ENCODE measurements around the gene C1R. TPM values are rescaled to one million over a fixed set of nuclear protein-coding genes. Genes with fewer than 3 reads are reported as not detected.

The C1R gene
- total and polyA plus RNA-seq, 2 of the 8 experiments (the other 6 are each of a cell fraction or from before 2014, with no cell fraction given): 6.9 to 16.3 TPM

DNA sequence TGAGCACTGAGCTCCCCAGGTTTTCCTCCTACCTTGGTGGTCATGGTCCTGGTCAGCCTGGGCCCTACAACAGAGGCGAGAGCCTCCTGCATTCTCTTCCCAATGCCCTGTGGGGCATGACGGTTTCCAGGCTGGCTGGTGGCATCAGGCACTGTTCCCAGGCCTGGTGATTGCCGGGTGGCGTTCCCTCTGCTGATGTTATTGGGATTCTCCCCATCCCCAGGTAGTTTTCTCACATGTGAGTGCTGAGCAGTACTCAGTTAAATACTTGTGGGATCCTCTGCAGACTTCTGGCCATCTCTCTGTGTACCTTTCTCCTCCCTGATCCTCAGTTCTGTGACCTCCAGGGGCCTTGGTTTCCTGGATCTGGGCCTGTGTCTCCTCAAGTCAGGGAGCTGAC, 15.8 kb downstream of the C1R start (continued):
- TF ChIP-seq, protein P1, sequence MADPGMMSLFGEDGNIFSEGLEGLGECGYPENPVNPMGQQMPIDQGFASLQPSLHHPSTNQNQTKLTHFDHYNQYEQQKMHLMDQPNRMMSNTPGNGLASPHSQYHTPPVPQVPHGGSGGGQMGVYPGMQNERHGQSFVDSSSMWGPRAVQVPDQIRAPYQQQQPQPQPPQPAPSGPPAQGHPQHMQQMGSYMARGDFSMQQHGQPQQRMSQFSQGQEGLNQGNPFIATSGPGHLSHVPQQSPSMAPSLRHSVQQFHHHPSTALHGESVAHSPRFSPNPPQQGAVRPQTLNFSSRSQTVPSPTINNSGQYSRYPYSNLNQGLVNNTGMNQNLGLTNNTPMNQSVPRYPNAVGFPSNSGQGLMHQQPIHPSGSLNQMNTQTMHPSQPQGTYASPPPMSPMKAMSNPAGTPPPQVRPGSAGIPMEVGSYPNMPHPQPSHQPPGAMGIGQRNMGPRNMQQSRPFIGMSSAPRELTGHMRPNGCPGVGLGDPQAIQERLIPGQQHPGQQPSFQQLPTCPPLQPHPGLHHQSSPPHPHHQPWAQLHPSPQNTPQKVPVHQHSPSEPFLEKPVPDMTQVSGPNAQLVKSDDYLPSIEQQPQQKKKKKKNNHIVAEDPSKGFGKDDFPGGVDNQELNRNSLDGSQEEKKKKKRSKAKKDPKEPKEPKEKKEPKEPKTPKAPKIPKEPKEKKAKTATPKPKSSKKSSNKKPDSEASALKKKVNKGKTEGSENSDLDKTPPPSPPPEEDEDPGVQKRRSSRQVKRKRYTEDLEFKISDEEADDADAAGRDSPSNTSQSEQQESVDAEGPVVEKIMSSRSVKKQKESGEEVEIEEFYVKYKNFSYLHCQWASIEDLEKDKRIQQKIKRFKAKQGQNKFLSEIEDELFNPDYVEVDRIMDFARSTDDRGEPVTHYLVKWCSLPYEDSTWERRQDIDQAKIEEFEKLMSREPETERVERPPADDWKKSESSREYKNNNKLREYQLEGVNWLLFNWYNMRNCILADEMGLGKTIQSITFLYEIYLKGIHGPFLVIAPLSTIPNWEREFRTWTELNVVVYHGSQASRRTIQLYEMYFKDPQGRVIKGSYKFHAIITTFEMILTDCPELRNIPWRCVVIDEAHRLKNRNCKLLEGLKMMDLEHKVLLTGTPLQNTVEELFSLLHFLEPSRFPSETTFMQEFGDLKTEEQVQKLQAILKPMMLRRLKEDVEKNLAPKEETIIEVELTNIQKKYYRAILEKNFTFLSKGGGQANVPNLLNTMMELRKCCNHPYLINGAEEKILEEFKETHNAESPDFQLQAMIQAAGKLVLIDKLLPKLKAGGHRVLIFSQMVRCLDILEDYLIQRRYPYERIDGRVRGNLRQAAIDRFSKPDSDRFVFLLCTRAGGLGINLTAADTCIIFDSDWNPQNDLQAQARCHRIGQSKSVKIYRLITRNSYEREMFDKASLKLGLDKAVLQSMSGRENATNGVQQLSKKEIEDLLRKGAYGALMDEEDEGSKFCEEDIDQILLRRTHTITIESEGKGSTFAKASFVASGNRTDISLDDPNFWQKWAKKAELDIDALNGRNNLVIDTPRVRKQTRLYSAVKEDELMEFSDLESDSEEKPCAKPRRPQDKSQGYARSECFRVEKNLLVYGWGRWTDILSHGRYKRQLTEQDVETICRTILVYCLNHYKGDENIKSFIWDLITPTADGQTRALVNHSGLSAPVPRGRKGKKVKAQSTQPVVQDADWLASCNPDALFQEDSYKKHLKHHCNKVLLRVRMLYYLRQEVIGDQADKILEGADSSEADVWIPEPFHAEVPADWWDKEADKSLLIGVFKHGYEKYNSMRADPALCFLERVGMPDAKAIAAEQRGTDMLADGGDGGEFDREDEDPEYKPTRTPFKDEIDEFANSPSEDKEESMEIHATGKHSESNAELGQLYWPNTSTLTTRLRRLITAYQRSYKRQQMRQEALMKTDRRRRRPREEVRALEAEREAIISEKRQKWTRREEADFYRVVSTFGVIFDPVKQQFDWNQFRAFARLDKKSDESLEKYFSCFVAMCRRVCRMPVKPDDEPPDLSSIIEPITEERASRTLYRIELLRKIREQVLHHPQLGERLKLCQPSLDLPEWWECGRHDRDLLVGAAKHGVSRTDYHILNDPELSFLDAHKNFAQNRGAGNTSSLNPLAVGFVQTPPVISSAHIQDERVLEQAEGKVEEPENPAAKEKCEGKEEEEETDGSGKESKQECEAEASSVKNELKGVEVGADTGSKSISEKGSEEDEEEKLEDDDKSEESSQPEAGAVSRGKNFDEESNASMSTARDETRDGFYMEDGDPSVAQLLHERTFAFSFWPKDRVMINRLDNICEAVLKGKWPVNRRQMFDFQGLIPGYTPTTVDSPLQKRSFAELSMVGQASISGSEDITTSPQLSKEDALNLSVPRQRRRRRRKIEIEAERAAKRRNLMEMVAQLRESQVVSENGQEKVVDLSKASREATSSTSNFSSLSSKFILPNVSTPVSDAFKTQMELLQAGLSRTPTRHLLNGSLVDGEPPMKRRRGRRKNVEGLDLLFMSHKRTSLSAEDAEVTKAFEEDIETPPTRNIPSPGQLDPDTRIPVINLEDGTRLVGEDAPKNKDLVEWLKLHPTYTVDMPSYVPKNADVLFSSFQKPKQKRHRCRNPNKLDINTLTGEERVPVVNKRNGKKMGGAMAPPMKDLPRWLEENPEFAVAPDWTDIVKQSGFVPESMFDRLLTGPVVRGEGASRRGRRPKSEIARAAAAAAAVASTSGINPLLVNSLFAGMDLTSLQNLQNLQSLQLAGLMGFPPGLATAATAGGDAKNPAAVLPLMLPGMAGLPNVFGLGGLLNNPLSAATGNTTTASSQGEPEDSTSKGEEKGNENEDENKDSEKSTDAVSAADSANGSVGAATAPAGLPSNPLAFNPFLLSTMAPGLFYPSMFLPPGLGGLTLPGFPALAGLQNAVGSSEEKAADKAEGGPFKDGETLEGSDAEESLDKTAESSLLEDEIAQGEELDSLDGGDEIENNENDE (IDR thresholded peaks at IDR 0.05; ENCODE audit: insufficient replicate concordance, low read length): no peak
- TF ChIP-seq EGR1 (IDR thresholded peaks at IDR 0.05; ENCODE audit: borderline replicate concordance, low read depth, low read length) (no peak), CEBPB (IDR thresholded peaks at IDR 0.05; ENCODE audit: low read depth, low read length) (no peak), KDM1A (IDR thresholded peaks at IDR 0.05; ENCODE audit: borderline replicate concordance, low read length) (no peak), ZNF274 (IDR thresholded peaks at IDR 0.05; ENCODE audit: borderline replicate concordance, extremely low read depth, low read length) (no peak), POU5F1 (IDR thresholded peaks at IDR 0.05; ENCODE audit: low read depth, low read length) (no peak), CHD2 (IDR thresholded peaks at IDR 0.05; ENCODE audit: low read length) (no peak), HDAC6 (IDR thresholded peaks at IDR 0.05; ENCODE audit: low read depth, low read length) (no peak), EZH2 (IDR thresholded peaks at IDR 0.05; ENCODE audit: low read depth, low read length, severe bottlenecking) (no peak), RXRA (IDR thresholded peaks at IDR 0.05; ENCODE audit: insufficient read depth, low read depth, low read length) (no peak)
- TF ChIP-seq, protein P2, sequence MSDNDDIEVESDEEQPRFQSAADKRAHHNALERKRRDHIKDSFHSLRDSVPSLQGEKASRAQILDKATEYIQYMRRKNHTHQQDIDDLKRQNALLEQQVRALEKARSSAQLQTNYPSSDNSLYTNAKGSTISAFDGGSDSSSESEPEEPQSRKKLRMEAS (IDR thresholded peaks at IDR 0.05): no peak
- TF ChIP-seq, protein P3, sequence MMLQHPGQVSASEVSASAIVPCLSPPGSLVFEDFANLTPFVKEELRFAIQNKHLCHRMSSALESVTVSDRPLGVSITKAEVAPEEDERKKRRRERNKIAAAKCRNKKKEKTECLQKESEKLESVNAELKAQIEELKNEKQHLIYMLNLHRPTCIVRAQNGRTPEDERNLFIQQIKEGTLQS (IDR thresholded peaks at IDR 0.05; ENCODE audit: insufficient read depth, low read depth, low read length): no peak
